Measurements from ENCODE around the gene CCDC81. TPM values are rescaled to one million over a fixed set of nuclear protein-coding genes. Genes with fewer than 3 reads are reported as not detected.
"Not testable (repeated sequence)": the region's sequence is repeated elsewhere in the genome, so short reads cannot be mapped to it uniquely, and the experiment has no call there.

CCDC81 gene
- total RNA-seq, 1 donor from 2014 or later: 0.22 TPM

DNA sequence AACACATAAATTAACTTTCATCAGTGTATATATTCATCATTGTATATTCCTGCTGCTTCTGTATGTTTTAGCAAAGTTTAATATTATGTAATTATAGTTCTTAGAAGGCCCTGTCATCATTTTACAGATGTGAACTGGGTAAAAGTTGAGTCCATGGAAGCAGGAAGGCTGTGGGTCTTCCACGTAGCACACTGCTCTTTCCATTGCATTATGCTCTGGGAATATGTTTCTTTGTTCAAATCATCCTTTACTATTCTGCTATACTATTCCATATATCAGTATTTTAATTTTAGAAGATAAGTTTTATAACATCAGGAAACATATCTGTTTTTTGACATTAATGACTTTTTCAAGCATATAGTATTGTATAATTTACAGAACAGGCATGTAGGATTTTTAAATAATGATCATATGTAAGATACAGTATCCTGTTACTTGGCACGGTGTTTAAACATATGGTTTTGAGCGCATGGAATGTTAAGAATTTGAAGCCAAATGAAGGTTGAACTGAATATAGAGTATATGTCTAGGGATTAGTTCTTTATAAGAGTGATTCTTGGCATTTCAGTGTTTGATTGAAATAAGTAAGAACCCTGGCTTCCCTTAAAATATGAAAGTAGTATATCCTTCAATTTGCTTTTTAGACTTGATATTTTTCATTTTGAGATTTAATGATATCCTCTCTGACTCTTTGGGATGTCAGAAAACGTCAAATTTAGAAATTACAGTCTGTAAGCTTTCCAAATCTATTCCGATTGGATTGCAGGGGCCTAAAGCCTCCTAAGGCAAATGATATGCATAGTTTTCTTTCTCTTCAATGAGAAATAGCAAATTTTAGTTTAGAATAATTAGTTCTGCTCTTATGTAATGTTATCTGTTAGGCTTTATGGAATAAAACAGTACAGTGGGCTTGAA lies 8.6 kb downstream of the CCDC81 start:
- intact Hi-C loops (cut with DNase I): no loop called here
- DNase-seq (ENCODE audit: missing footprints) (no peak), ATAC-seq (no peak)

DNA sequence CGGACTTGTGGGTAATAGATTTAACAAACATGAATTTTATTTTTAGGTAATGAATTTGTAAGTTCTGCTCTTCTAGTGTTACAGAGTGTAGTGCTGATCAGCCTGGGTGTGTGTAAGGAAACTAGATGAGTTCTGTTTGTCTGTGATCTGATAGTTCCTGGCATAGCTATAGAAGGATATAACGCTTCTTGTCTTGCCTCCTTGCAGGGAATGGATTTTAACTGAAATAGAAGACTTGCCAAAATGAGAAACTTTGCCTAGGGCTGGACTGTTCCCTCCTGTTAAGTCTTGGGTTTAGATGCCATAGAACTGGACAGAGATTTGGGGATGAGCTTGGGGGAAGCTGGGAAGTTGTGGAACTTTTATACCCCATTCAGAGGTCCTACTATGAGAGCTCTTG lies 11.6 kb downstream of the CCDC81 start:
- intact Hi-C loops (cut with DNase I): no loop called here
- ATAC-seq (no peak), DNase-seq (ENCODE audit: missing footprints) (no peak)

DNA sequence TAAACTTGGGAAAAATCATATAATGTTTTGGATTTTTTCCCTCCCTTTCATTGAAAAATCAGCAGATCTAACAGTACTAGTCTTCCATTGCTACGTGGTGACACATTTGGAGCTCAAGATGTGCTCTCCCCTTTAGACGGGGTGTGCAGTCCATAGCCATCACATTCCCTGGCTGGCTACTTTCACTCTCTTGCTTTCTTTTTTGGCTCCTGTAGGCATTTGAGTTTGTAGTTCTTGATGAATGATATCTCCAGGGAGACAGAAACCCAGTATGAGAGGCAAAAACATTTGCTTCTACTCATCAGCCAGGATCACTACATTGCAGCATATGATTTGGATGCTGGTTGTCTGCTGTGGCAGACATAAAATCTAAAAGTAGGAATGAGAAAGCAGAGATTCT lies 12.1 kb downstream of the CCDC81 start:
- DNase-seq (ENCODE audit: missing footprints) (no peak), ATAC-seq (no peak)
- intact Hi-C loops (cut with DNase I): no loop called here

DNA sequence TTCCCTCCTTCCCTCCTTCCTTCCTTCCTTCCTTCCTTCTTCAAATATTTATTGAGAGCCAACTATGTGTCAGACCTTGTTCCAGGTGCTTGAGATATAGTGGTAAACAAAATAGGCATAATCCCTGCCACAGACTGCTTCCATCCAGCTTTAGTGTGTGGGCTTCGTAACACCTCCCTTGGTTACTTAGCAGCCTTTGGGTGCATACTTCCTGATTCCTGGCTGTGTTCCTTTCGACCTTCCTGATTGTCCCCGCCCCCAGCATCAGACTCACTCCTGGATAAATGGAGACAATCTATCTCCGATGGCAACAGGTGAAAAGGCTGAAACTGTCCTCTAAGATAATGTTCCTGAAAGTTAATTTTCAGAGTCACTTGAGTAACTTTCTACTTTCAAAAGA lies 13.5 kb downstream of the CCDC81 start:
- DNase-seq (ENCODE audit: missing footprints) (no peak), ATAC-seq (no peak)
- intact Hi-C loops (cut with DNase I): no loop called here

DNA sequence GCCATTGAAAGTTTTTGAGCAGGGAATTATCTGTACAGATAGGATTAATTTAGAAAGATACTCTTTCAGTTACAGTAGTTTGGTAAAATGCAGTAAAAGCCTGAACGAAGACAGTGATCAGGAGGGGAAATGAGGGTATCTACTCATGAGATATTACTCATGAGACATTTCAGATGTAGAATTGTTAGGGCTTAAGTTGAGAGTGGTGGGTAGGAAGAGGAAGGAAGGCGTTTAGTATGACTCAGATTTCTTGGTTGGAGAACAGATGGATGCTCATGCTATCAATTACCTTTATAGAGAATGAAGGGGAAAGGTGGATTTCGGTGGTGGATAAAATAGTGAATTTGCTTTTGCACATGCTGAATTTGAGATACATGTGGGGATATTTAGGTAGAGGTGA lies 15.8 kb downstream of the CCDC81 start:
- no peak for ATAC-seq
- no peak for DNase-seq (ENCODE audit: missing footprints)
- intact Hi-C loops (cut with DNase I): no loop called here

DNA sequence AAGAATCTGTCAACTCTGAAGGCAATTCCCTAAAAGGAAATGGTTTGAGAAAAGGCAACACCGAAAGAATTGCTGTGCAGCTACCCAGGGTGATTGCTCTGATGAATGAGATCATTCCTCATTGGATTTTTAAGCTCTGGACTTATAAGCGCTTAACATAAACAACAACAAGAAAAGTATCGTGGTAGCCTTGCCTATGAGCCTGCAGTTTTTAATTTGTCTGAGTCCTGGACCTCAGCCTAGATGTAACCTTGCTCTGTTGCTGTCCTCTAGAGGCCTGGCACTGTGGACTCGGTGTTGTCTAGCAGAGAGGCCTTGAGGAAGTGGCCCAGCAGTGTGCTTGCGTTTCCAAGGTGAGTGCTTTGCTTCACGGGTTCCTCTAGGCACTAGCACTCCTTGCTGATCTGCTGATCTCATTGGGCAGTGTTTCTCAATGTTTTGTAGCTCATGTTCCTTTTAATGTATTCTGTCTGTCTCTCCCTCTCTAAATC lies 20.4 kb downstream of the CCDC81 start:
- intact Hi-C loops (cut with DNase I): no loop called here
- DNase-seq (ENCODE audit: missing footprints) (peak; percentile 65), ATAC-seq (no peak)

DNA sequence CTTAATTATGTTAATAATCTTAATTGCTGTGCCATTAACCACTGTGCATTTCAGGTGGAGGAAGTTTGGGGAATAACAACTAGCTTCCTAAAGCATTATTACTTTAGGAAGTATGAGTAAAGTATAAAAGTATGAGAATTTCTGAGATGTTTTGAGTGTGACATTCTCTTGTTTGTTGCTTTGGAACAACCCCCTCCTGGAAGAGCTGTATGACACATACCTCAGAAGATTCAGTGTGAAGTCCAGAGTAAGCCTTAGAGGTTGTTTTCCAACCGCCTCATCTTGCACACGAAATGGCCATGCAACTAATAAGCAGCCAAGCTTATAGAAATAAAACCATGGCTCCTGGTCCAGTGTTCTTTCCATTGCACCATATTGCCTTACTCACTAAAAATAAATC lies 21.7 kb downstream of the CCDC81 start:
- DNase-seq (ENCODE audit: missing footprints) (no peak), ATAC-seq (no peak)
- intact Hi-C loops (cut with DNase I): no loop called here

DNA sequence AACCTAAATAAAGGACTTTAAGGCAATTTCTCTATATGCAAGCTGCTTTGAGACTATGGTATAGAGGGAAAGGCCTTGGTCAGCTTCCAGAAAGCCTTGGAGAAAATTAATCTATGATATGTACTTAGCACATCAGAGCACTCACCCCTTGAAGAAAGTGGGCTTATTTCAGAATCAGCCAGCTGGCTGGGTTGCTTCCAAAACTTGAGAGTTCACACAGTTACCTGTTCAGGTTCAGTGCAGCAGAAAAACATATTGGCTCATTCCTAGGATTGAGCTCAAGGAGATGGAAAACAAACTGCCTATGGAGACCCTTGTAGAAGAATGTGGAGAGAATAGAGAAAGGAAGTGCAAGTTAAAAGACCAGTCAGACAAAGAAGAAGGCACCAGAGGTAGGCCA lies 22.7 kb downstream of the CCDC81 start:
- no peak for ATAC-seq
- intact Hi-C loops (cut with DNase I): no loop called here
- no peak for DNase-seq (ENCODE audit: missing footprints)

DNA sequence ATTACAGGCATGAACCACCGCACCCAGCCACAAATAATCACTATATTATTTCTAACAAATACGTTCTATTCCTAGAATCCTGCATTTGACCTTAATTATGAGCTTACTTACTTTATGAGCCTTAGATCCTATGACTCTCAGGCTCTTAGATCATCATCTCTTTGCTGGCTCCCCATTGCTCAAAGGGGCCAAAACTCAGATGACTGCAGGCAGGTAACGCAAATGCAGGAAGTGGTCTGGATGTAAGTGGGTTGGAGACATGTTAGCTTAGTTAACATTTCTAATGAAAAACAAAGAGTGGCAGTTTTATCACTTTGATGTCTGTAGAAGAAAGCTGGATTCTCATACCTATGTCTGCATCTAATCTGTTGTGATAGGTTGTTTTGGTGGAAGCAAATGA lies 23.4 kb downstream of the CCDC81 start:
- no peak for ATAC-seq
- intact Hi-C loops (cut with DNase I): no loop called here
- DNase-seq (ENCODE audit: missing footprints): no peak

DNA sequence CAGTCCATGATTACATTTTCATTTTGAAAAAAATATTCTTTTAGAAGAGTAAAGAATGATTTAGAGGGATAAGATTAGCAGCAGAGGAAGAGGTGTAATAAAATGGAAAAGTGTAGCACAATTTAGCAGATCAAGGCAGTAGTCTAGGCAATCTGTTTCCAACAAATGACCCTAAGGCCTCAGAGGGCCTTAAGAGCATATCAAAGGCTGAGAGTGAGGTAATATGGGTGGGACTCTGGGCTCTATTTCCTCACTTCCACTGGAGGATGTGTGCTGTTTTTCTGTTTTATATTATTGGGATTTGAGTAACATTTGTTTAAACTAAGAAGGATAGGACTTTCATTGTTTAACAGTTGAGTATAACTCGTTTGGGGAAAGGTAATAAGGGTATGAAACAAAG lies 28.8 kb downstream of the CCDC81 start:
- ATAC-seq: no peak
- DNase-seq (ENCODE audit: missing footprints): no peak
- intact Hi-C loops (cut with DNase I): no loop called here

DNA sequence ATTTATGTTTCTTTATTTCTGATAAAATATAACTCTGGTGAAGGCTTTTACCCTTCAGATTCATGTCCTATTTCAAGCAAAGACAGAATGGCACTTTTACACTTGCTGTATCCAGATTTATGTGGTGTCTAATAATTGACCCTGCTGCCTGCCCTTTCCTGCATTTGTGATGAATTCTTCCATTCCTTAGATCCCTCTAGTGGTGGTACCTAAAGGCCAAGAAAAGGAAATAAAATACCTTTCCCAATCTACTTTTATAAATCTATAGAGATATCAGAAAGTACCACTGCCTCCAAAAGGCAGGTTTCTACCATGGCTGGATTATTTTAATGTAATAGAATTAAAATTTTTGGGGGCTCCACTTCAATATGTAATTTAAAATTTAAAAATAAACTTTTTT lies 34.2 kb downstream of the CCDC81 start:
- DNase-seq (ENCODE audit: missing footprints) (no peak), ATAC-seq (no peak)
- intact Hi-C loops (cut with DNase I): no loop called here

DNA sequence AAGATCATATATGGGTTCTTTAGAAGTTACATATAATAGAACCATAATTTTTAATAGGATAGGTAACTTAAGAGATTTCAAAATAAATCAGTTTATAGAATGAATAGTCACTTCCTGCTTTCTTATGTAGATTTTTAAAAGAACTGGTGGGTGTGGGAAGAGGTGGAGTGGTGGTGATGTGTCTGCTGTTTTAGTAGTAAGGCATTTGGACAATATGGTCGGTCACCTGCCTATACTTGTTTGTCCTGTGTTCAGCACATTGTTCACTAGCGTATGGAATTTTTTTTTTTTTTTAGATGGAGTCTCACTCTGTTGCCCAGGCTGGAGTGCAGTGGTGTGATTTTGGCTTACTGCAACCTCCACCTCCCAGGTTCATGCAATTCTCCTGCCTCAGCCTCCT lies 39.3 kb downstream of the CCDC81 start:
- ATAC-seq (no peak), DNase-seq (ENCODE audit: missing footprints) (no peak)
- intact Hi-C loops (cut with DNase I): no loop called here

DNA sequence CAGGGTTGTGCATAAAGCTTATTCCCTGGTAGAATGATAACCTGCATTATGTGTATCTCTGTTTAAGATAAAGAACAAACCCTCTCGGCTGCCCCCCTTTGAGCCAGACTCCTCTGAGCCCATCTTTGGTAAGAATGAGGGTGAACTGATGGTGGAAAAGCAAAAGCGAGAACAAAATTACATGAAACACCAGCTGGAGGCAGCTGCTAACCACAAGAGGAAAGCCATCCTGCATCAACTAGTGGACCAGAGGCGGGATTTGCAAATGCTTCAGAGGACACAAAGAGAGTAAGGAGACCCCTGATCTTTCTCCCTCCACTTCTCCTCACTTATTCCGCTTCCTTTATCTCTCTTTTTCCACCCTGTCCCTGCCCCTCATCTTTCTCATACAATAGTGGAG lies 40.3 kb downstream of the CCDC81 start:
- intact Hi-C loops (cut with DNase I): no loop called here
- ATAC-seq: no peak

DNA sequence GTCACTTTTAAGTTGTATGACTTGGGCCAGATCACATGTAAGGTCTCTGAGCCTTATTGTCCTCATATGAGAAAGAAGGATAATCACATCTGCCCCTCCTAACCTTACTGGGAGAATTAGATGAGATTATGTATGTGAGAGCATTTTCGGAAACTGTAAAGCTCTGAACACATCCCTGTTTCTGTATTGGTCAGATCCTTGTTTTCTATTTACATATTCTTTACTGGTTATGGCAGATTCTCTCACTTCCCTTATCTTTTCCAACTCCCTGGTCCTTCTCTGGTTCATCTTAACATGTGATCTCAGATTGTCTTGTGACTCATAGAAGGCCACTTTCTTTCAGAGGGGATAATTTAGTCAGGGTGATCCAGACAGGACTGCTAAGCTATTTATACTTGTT lies 41.8 kb downstream of the CCDC81 start:
- ATAC-seq (no peak), DNase-seq (ENCODE audit: missing footprints) (no peak)
- intact Hi-C loops (cut with DNase I): no loop called here

More for the DNA sequence above, 40.3 kb downstream of the CCDC81 start:
- DNase-seq (ENCODE audit: missing footprints): no peak

DNA sequence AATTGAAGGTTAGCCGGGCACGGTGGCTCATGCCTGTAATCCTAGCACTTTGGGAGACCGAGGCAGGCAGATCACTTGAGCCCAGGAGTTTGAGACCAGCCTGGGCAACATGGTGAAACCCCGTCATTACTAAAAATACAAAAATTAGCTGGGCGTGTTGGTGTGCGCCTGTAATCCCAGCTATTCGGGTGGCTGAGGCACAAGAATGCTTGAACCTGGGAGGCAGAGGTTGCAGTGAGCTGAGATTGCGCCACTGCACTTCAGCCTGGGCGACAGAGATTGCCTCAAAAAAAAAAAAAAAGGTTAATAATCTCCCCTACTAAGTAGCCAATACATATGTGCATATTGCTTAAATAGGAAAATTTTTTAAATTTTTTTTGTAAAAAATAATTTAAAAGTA lies 42.3 kb downstream of the CCDC81 start:
- intact Hi-C loops (cut with DNase I); ATAC-seq; DNase-seq (ENCODE audit: missing footprints): not testable (repeated sequence)

DNA sequence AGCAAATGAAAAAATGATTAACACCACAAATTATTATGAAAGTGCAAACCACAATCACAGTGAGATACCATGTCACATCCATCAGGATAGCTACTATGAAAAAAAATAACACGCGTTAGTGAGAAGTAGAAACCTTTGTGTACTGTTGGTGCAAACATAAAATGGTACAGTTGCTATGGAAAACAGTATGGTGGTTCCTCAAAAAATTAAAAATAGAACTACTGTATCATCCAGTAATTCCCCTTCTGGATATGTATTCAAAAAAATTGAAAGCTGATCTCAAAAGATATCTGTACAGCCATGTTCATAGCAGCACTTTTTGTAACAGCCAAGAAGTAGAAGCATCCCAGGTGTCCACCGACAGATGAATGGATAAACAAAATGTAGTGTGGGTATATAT lies 43.4 kb downstream of the CCDC81 start:
- DNase-seq (ENCODE audit: missing footprints) (no peak), ATAC-seq (no peak)
- intact Hi-C loops (cut with DNase I): no loop called here

DNA sequence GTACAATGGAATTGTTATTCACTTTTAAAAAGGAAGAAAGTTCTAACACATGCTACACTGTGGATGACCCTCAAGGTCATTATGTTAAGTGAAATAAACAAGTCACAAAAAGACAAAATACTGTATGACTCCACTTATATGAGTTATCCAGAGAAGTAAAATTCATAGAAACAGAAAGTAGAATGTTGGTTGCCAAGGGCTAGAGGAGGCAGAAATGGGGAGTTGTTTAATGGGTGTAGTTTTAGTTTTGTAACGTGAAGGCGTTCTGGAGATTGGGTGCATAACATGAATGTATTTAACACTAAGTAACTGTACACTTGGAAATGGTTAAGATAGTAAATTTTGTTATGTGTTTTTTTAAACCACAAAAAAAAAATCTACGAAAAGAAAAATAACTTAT lies 43.8 kb downstream of the CCDC81 start:
- intact Hi-C loops (cut with DNase I): no loop called here
- no peak for ATAC-seq
- DNase-seq (ENCODE audit: missing footprints): no peak

DNA sequence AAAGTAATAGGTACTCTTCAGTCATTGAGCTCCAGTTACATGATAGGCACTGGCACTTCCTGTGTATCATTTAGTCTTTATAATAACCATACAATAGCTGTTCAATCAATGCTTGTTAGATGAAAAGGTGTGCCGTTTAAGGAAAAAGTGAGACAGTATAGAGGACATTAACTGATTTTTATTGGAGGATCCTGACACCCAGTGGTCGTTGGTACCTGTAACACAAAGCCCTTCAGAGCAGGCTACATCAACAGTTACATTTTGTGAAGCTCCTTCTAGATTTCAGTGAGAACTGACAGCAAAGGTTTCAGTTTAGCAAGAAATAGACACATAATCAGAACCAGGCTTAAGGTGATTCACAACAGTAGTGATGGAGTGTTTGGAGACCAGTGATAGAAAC lies 44.2 kb downstream of the CCDC81 start:
- ATAC-seq (no peak), DNase-seq (ENCODE audit: missing footprints) (no peak)
- intact Hi-C loops (cut with DNase I): no loop called here

DNA sequence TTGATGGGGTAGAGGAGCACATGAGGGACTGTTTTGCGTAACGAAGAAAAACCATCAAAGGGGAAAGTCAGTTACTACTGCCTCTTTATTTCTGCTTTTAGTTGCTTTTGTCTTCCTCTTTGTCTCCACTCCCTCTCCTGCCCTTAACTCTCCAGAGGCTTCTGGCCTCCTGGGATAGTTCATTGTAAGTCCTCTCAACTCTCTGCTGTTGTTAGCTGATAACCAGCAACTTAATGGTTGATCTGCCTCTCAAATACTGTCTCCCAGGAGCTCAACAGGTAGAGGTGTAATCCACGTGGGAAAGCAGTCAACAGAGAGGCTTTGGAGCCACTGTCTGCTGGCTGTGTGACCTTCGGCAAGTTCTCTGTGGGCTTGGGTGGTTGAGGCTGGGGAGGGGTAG lies 47.3 kb downstream of the CCDC81 start:
- ATAC-seq (no peak), DNase-seq (ENCODE audit: missing footprints) (no peak)
- intact Hi-C loops (cut with DNase I): no loop called here

DNA sequence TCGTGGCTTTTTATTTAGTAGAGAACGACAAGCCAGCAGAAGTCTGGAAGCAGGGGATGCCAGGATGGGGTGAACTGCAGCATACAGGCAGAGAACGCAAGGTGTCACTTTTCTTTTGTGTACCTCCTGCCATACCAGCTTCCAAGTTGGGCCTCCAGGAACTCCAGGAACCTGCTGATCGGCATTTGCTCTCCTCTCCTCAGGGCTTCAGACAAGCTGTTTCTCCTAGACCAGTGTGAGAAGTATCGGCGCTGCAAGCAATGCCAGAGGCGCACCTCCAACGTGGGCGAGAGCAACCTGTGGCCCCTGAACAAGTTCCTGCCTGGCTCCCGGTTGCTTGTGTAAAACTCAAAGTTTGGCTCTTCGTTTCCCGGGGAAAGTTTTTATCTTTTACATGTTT lies 47.7 kb downstream of the CCDC81 start:
- intact Hi-C loops (cut with DNase I): no loop called here
- no peak for DNase-seq (ENCODE audit: missing footprints)
- ATAC-seq: no peak

DNA sequence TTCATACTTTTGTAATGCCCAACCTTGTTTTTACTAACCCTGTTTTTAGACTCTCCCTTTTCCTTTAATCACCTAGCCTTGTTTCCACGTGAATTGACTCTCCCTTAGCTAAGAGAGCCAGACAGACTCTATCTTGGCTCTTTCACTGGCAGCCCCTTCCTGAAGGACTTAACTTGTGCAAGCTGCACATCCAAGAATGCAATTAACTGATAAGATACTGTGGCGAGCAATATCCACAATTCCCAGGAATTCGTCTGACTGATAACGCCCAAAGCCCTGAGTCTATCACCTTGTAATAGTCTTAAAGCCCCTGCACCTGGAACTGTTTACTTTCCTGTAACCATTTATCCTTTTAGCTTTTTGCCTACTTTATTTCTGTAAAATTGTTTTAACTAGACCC lies 48.8 kb downstream of the CCDC81 start:
- intact Hi-C loops (cut with DNase I); DNase-seq (ENCODE audit: missing footprints): not testable (repeated sequence)

More for the DNA sequence above, 48.8 kb downstream of the CCDC81 start:
- not testable (repeated sequence) for ATAC-seq

Data from Right ventricle myocardium inferior (tissue), 1 donor.